ENCODE data around the gene ABCB6. TPM values are rescaled to one million over a fixed set of nuclear protein-coding genes. Genes with fewer than 3 reads are reported as not detected.

ABCB6 gene
- total and polyA plus RNA-seq, 10 donors = 8.4 to 28.7 (median 14.0) TPM

DNA sequence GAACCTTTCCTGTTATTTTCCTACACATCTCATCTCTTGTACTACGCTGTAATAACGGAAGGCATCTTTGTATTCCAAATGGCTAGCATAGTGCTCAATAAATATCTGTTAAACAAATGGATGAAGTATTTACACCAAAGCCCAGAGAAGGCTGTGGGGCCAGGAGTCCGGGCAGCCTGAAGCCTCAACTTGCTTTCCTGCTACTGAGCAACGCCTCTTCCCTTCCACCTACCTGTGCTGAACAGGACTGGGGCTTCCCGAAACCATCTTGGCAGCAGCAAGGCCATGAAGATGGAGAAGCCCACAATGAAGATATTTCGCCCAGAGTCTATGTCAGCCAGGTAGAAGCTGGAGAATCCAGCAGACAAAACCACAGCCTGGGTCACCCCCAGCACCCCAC, 55.6 kb downstream of the ABCB6 start:
- H3K27ac ChIP-seq = no peak overlapping the region
- WGBS, 5 donors = 93 to 96% (median 93%) methylated on average over 6 of the region's 6 CpGs
- no peaks in the 10 kb centered on the region for H3K27me3 ChIP-seq (replicated peaks in 1 of 7)
- DNase-seq = no peak
- H3K4me1 ChIP-seq = peaks cover 7 to 25% (median 14%) of the 10 kb centered on the region in 6 donors
- H3K4me3 ChIP-seq = no peak overlapping the region
- intact Hi-C loops (cut with DNase I; ENCODE audit: low total_unique reads) = loop anchor here (5.0 kb wide), 1 partner anchor 129 kb away; no protein-coding TSS in a partner anchor
- no peaks in the 10 kb centered on the region for H3K9me3 ChIP-seq
- H3K36me3 ChIP-seq = peaks cover 0 to 20% (median 0%) of the 10 kb centered on the region in 6 donors
- TF ChIP-seq, protein P1, sequence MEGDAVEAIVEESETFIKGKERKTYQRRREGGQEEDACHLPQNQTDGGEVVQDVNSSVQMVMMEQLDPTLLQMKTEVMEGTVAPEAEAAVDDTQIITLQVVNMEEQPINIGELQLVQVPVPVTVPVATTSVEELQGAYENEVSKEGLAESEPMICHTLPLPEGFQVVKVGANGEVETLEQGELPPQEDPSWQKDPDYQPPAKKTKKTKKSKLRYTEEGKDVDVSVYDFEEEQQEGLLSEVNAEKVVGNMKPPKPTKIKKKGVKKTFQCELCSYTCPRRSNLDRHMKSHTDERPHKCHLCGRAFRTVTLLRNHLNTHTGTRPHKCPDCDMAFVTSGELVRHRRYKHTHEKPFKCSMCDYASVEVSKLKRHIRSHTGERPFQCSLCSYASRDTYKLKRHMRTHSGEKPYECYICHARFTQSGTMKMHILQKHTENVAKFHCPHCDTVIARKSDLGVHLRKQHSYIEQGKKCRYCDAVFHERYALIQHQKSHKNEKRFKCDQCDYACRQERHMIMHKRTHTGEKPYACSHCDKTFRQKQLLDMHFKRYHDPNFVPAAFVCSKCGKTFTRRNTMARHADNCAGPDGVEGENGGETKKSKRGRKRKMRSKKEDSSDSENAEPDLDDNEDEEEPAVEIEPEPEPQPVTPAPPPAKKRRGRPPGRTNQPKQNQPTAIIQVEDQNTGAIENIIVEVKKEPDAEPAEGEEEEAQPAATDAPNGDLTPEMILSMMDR (IDR thresholded peaks at IDR 0.05 in 8 of 11, conservative IDR thresholded peaks at IDR 0.05 in 3 of 11) = no peak
- TF ChIP-seq POLR2A (IDR thresholded peaks at IDR 0.05) (no peak), POLR2AphosphoS5 (IDR thresholded peaks at IDR 0.05) (no peak)

DNA sequence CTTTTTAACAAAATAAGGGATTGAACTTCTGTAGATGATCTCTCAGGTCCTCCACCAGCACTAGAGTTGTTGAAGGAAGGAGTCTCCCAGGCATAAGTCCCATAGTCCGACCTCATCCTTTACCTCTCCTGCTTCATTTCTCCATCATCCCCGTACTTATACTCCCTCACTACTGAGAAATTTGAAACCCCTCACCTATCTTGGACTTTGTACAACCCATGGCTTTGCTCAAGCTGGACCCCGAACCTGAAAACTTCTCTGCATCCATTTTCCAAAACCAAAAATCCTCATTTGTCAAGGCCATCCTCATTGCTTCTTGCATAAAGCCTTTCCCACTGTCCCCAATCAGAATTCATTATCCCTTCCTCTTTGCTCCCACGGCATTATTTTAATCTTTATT, 57.7 kb downstream of the ABCB6 start:
- Histone ChIP-seq H3K27me3 (replicated peaks in 1 of 7) (no peaks in the 10 kb centered on the region), H3K4me1 (peaks cover 7 to 24% (median 14%) of the 10 kb centered on the region in 6 donors), H3K4me3 (peak overlapping the region in 6 of 8 donors; percentile 63 to 81 (median 73)), H3K9me3 (no peaks in the 10 kb centered on the region), H3K36me3 (peaks cover 0 to 31% (median 16%) of the 10 kb centered on the region in 6 donors), H3K27ac (peak overlapping the region; percentile 90 to 97 (median 96))
- DNase-seq = no peak
- TF ChIP-seq POLR2A (IDR thresholded peaks at IDR 0.05) (no peak), POLR2AphosphoS5 (IDR thresholded peaks at IDR 0.05) (no peak)
- TF ChIP-seq, protein P1 (IDR thresholded peaks at IDR 0.05 in 8 of 11, conservative IDR thresholded peaks at IDR 0.05 in 3 of 11) = no peak
- intact Hi-C loops (cut with DNase I; ENCODE audit: low total_unique reads) = loop anchor here (5.0 kb wide), 1 partner anchor 131 kb away; no protein-coding TSS in a partner anchor
- 74 to 91% (median 79%) methylated on average over 4 of the region's 4 CpGs for whole genome bisulfite sequencing, 5 donors

DNA sequence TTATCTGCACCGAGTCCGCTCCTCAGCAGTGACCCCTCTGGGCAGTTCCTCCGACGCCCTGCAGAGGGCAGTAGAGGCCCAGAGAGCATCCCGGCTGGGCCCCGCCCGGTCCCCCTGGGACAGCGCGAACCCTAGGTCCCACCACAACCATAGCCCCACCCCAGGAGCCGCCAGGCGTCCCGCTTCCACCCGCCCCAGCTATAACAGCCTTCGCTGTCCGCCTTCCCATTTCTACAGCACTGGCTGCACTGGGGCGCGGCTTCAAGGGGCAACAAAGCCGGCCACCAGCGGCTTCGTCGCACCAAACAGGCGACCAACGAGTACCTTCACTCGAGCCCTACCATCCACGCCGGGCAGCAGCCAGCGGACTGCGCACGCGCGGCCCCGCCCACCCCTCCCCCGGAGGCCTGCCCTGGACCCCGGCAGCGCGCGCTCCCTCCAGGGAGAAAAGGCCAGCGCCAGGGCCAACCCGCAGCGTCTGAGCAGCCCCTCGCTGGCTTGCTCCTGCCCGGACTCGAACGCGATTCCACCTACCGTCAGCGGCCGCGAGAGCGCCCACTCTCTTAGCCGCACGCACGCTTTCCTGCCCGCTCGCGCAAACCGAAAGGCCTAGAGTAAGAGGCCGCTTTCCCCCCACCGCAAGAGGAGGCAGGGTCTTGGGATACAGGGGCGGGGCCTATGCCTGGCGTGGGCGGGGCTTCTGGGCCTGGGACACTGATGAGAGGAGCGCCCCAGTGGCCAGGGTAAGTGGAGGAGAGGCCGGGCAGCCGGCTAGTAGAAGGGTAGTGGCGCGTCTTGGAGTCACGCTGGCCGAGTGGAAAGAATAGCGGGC, 58.4 kb downstream of the ABCB6 start, which contains the start of gene NHEJ1:
Gene NHEJ1 (minus strand): TSS at position 630 of the 832 bp plus-strand sequence. CDS start 2,453 bp downstream, outside the sequence.
- H3K4me3 ChIP-seq = peak within 1 kb of the TSS; percentile 52 to 81 (median 73)
- intact Hi-C loops (cut with DNase I; ENCODE audit: low total_unique reads) = loop anchor here (5.0 kb wide), 1 partner anchor 132 kb away; no protein-coding TSS in a partner anchor
- peaks cover 0 to 36% (median 19%) of the 10 kb centered on the region in 6 donors for H3K36me3 ChIP-seq
- no peaks in the 10 kb centered on the region for H3K9me3 ChIP-seq
- DNase-seq = peak; percentile 98
- peak within 1 kb of the TSS; percentile 90 to 97 (median 96) for H3K27ac ChIP-seq
- H3K27me3 ChIP-seq (replicated peaks in 1 of 7) = no peaks in the 10 kb centered on the region
- H3K4me1 ChIP-seq = peaks cover 7 to 24% (median 14%) of the 10 kb centered on the region in 6 donors
- WGBS, 5 donors = 0 to 3% (median 1%) methylated on average over 18 to 70 of the region's 70 CpGs
- TF ChIP-seq, protein P1 (IDR thresholded peaks at IDR 0.05 in 8 of 11, conservative IDR thresholded peaks at IDR 0.05 in 3 of 11) = peak; percentile 94 to 100 (median 98)
- TF ChIP-seq POLR2AphosphoS5 (IDR thresholded peaks at IDR 0.05) (peak; percentile 90 to 94 (median 93)), POLR2A (IDR thresholded peaks at IDR 0.05) (peak in 1 of 3 donors; percentile 69)

Other genes with a start within 250 kb of the ABCB6 start
- not detected for gene FEV, start 233.8 kb downstream of the ABCB6 start, total RNA-seq
- gene FEV, start 233.8 kb downstream of the ABCB6 start, polyA plus RNA-seq = not detected
- gene CRYBA2, start 225.5 kb downstream of the ABCB6 start, total RNA-seq = not detected
- gene CRYBA2, start 225.5 kb downstream of the ABCB6 start, polyA plus RNA-seq = not detected
- under 1 TPM in 1 of 7 donors, not detected in 6; 0.28 TPM for gene CFAP65, start 177.4 kb downstream of the ABCB6 start, total RNA-seq
- gene CFAP65, start 177.4 kb downstream of the ABCB6 start, polyA plus RNA-seq = not detected
- gene IHH, start 158.0 kb downstream of the ABCB6 start, total RNA-seq = not detected
- gene IHH, start 158.0 kb downstream of the ABCB6 start, polyA plus RNA-seq = under 1 TPM in 2 of 3 donors, not detected in 1; 0.06 to 0.13 TPM
- gene NHEJ1, start 58.1 kb downstream of the ABCB6 start, total RNA-seq = 10 to 100 TPM; 13.3 to 25.9 (median 16.6) TPM
- 1 to 10 TPM; 5.5 to 7.9 (median 7.8) TPM for gene NHEJ1, start 58.1 kb downstream of the ABCB6 start, polyA plus RNA-seq
- 1 to 10 TPM; 1.5 to 5.0 (median 3.5) TPM for gene SLC23A3, start 48.9 kb downstream of the ABCB6 start, total RNA-seq
- gene SLC23A3, start 48.9 kb downstream of the ABCB6 start, polyA plus RNA-seq = 1 to 10 TPM; 1.2 to 2.2 (median 1.3) TPM
- 10 to 100 TPM; 51.3 to 80.8 (median 66.4) TPM for gene CNPPD1, start 42.0 kb downstream of the ABCB6 start, total RNA-seq
- gene CNPPD1, start 42.0 kb downstream of the ABCB6 start, polyA plus RNA-seq = 10 to 100 TPM; 53.5 to 65.2 (median 65.2) TPM
- 100 to 1,000 TPM in 2 of 7 donors, 10 to 100 TPM in 5; 51.5 to 101 (median 76.3) TPM for gene RETREG2, start 40.7 kb downstream of the ABCB6 start, total RNA-seq
- 10 to 100 TPM; 30.0 to 47.2 (median 32.8) TPM for gene RETREG2, start 40.7 kb downstream of the ABCB6 start, polyA plus RNA-seq
- gene ZFAND2B, start 12.2 kb downstream of the ABCB6 start, total RNA-seq = 10 to 100 TPM; 46.3 to 77.7 (median 49.8) TPM
- 10 to 100 TPM; 39.4 to 63.6 (median 55.0) TPM for gene ZFAND2B, start 12.2 kb downstream of the ABCB6 start, polyA plus RNA-seq
- 10 to 100 TPM; 34.7 to 68.2 (median 47.2) TPM for gene ATG9A, start 10.7 kb upstream of the ABCB6 start, total RNA-seq
- 10 to 100 TPM in 2 of 3 donors, 1 to 10 TPM in 1; 9.4 to 13.8 (median 12.6) TPM for gene ATG9A, start 10.7 kb upstream of the ABCB6 start, polyA plus RNA-seq
- gene ANKZF1, start 10.8 kb upstream of the ABCB6 start, total RNA-seq = 100 to 1,000 TPM in 1 of 7 donors, 10 to 100 TPM in 6; 68.3 to 141 (median 74.0) TPM
- 10 to 100 TPM; 30.5 to 70.2 (median 54.7) TPM for gene ANKZF1, start 10.8 kb upstream of the ABCB6 start, polyA plus RNA-seq
- 1 to 10 TPM; 2.3 to 9.6 (median 8.9) TPM for gene GLB1L, start 26.5 kb upstream of the ABCB6 start, total RNA-seq
- gene GLB1L, start 26.5 kb upstream of the ABCB6 start, polyA plus RNA-seq = 1 to 10 TPM; 3.0 to 4.1 (median 3.6) TPM
- gene STK16, start 26.5 kb upstream of the ABCB6 start, total RNA-seq = 10 to 100 TPM; 17.0 to 30.5 (median 22.8) TPM
- 10 to 100 TPM; 33.6 to 47.6 (median 44.2) TPM for gene STK16, start 26.5 kb upstream of the ABCB6 start, polyA plus RNA-seq
- not detected for gene TUBA4B, start 34.3 kb upstream of the ABCB6 start, total RNA-seq
- gene TUBA4B, start 34.3 kb upstream of the ABCB6 start, polyA plus RNA-seq = not detected
- 100 to 1,000 TPM in 1 of 7 donors, 10 to 100 TPM in 6; 60.2 to 120 (median 73.4) TPM for gene TUBA4A, start 35.0 kb upstream of the ABCB6 start, total RNA-seq
- 10 to 100 TPM; 70.6 to 89.2 (median 73.4) TPM for gene TUBA4A, start 35.0 kb upstream of the ABCB6 start, polyA plus RNA-seq
- 10 to 100 TPM; 35.0 to 64.4 (median 54.0) TPM for gene DNAJB2, start 60.4 kb upstream of the ABCB6 start, total RNA-seq
- gene DNAJB2, start 60.4 kb upstream of the ABCB6 start, polyA plus RNA-seq = 10 to 100 TPM; 31.4 to 67.2 (median 43.2) TPM
- gene PTPRN, start 90.4 kb upstream of the ABCB6 start, total RNA-seq = not detected
- gene PTPRN, start 90.4 kb upstream of the ABCB6 start, polyA plus RNA-seq = under 1 TPM in 2 of 3 donors, not detected in 1; 0.06 to 0.12 TPM
- under 1 TPM in 1 of 7 donors, not detected in 6; 0.83 TPM for gene RESP18, start 113.8 kb upstream of the ABCB6 start, total RNA-seq
- not detected for gene RESP18, start 113.8 kb upstream of the ABCB6 start, polyA plus RNA-seq
- gene DNPEP, start 169.0 kb upstream of the ABCB6 start, total RNA-seq = 10 to 100 TPM; 46.7 to 65.8 (median 59.2) TPM
- 10 to 100 TPM; 74.4 to 92.8 (median 91.7) TPM for gene DNPEP, start 169.0 kb upstream of the ABCB6 start, polyA plus RNA-seq
- 10 to 100 TPM in 3 of 7 donors, 1 to 10 TPM in 4; 4.3 to 18.1 (median 8.3) TPM for gene DES, start 199.4 kb upstream of the ABCB6 start, total RNA-seq
- 10 to 100 TPM; 10.8 to 24.7 (median 14.1) TPM for gene DES, start 199.4 kb upstream of the ABCB6 start, polyA plus RNA-seq
- gene SPEG, start 215.9 kb upstream of the ABCB6 start, total RNA-seq = 1 to 10 TPM in 6 of 7 donors, under 1 TPM in 1; 0.74 to 4.5 (median 2.3) TPM
- 1 to 10 TPM; 4.4 to 8.2 (median 4.9) TPM for gene SPEG, start 215.9 kb upstream of the ABCB6 start, polyA plus RNA-seq